EL (cell line): Measurements from ENCODE around the gene ATR.
"Not testable (repeated sequence)": the region's sequence is repeated elsewhere in the genome, so short reads cannot be mapped to it uniquely, and the experiment has no call there.

Experiments used
- DNase-seq: peaks from one replicate; pipeline ENCODE4 v3.0.0-alpha.2; 2016

The ATR gene

DNA sequence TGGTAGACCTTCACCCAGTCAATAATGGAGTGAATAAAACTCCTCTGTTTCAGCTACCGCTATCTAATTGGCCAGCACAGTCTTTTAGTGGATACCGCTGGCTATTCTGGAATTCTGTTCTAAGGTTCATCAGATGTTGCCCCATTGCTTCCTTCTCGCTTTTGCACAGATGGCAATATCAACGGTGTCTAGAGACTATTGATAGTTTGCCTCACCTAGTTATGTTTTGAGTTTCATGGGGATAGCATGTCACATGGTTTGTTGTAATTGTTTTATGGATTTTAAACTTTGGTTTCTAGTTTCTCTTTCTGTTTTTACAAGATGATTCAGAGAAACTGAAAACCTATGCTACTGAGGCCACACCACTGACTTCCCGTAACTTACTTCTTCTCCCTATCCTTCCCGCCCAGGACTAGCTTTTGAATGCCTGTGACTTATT is 132.7 kb downstream of the ATR start:
- peak; percentile 33 for DNase-seq

DNA sequence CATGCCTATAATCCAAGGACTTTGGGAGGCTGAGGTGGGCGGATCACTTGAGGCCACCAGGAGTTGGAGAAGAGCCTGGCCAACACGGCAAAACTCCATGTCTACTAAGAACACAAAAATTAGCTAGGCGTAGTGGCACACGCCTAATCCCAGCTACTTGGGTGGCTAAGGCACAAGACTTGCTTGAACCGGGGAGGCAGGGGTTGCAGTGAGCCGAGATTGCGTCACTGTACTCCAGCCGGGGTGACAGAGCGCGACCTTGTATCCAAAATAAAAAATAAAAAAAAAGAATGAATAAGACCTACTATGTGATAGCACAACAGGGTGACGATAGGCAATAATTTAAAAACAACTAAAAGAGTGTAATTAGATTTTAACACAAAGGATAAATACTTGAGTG is 134.2 kb downstream of the ATR start:
- DNase-seq, result no peak

DNA sequence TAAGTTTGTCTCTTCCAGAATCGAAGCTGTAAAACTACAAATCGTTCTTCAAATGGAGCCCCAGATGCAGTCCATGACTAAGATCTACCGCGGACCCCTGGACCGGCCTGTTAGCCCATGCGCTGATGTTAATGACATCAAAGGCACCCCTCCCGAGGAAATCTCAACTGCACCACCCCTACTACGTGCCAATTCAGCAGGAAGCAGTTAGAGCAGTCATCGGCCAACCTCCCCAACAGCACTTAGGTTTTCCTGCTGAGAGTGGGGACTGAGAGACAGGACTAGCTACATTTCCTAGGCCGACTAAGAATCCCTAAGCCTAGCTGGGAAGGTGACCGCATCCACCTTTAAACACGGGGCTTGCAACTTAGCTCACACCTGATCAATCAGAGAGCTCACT is 135.5 kb downstream of the ATR start:
- DNase-seq, result not testable (repeated sequence)

DNA sequence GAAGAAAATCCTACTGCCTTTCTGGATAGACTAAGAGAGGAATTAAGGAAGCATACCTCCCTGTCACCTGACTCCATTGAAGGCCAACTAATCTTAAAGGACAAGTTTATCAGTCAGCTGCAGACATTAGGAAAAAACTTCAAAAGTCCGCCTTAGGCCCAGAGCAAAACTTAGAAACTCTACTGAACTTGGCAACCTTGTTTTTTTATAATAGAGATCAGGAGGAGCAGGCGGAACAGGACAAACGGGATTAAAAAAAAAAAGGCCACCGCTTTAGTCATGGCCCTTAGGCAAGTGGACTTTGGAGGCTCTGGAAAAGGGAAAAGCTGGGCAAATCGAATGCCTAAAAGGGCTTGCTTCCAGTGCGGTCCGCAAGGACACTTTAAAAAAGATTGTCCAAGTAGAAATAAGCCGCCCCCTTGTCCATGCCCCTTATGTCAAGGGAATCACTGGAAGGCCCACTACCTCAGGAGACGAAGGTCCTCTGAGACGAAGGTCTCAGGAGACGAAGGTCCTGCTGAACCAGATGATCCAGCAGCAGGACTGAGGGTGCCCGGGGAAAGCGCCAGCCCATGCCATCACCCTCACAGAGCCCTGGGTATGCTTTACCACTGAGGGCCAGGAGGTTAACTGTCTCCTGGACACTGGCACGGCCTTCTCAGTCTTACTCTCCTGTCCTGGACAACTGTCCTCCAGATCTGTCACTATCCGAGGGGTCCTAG is 138.9 kb downstream of the ATR start:
- DNase-seq, result not testable (repeated sequence)

DNA sequence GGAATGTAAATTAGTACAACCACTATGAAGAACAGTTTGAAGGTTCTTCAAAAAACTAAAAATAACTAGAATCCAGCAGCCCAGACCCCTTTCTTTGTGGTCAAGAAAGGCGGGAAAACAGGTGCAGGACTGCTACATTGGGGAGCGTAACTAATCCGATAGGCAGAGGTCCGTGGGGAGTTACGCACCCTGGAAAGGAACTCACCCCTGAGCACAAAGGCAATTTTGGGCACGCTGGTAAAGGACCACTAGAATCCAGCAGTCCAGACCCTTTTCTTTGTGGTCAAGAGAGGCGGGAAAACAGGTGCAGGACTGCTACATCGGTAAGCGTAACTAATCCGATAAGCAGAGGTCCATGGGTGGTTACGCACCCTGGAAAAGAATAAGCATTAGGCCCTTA is 140.4 kb downstream of the ATR start:
- not testable (repeated sequence) for DNase-seq

DNA sequence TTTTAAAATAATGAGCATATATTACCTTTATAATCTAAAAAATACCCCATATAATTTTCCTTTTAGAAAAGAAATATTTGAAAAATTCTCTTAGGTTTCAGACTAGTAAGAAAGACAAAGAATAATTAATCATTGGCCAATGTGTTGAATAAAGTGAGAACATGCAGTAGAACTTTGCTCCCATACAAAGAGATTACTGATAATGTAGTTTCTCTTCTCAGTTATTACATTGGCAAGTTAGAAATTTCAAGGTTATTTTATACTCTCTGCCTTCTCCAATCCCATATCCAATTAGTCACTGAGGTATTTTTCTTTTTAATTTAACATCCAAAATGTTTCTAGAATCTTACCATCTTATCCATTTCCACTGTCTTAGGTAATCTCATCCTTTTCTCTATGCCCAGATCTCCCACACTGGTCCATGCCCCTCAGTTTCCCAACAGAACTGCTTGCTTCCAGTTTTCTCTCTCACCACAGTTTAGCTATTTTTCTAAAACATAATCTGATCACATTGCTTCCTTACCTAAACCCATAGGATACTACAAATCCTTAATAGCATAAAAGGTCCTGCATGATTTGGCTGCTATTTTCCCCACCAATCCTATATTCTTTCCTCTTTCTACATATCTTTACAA is 141.5 kb downstream of the ATR start:
- no peak for DNase-seq

DNA sequence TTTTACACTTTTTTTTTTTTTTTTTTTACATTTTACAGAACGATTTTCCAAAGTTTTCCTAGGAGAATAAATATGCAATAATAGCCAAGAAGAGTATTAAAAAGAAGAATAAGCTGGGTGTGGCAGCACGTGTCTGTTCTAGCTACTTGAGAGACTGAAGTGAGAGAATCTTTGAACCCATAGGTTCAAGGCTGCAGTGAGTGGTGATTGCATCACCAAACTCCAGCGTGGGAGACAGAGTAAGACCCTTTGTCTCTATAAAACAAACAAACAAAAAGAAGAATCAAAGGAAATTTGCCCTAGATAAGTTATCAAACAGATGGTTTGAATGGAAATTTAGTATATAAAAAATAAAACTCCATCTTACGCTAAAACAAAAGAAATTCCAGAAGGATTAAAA is 144.0 kb downstream of the ATR start:
- no peak for DNase-seq

DNA sequence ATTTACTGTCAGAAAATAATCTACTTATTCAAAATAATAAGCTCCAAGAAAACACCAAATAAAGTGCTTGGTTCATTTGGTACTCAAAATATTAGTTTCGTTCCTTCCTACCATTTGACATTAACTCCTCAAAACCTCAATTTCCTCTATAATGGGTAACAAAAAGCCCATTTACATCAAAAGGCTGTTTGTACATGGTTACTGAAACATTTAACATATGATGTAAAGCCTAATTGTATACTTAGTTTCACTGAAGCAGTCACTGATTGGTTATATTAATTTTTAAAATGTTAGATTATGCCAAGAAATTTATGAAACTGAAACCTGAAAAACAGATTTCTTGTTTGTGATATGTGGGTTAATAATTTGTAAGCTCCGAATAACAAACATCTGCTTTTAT is 145.4 kb downstream of the ATR start:
- DNase-seq, result no peak

DNA sequence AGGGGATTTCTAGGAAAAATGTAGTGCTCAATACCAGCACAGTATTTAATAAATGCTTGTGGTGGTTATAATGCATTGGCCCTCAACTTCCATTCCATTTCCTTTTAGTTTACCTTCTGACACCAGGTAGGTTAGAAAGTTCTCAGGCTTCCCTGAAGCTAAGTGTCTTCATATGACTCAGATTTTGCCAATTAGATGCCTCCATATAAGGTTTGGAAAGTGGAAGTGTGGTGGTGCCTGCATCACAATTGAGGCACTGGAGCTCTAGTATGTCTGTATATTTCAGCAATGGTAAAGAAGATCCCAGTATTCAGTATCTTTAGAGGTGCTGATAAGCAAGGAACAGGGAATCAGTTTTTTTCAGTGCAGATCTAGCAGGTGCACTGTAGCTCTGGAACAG is 149.0 kb downstream of the ATR start:
- no peak for DNase-seq

DNA sequence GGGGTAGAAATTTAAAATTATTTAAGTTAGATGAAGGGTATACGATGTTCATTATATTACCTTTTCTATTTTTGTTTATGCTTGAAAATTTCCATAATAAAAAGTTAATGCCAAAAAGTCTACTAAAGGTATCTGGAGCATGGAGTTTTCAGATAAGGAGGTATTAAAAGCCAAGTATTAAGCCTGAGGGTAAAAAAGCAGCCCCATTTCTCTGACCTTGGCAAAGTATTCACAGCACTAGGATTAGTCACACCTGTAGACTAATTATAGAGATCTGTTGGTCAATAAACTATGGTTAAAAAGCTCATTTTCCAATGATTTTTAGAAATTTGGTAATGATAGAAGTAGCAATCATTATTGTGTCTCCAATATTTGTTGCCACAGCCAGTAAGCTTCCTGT is 153.8 kb downstream of the ATR start:
- no peak for DNase-seq

DNA sequence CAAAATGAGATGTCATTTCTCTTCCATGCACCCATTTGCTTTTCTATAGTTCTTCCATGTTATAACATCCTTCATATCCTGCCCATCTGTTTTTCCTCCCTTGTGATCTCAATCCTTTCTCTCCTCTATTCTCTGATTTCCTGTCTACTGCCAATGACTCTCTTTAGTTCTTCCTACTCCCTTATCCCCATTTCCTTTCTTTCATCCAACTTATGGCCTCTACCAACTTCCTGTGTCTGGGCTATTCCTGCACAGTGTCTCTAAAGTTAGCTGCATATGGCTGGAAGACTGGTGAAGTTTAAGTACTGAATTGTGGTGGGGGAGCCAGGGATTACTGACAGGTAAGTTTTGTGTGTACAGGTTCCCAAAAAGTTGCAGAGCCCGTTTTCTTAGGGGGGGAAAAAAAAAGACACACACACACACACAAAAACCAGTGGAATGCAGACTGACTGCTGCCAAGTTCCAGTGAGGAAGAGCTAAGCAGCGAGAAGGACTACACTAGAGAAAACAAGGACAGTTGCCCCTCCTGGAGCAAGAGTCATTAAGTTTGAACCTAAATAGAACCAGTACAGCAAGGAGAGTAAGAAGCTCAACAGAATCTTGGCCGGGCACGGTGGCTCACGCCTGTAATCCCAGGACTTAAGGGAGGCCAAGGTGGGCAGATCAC is 159.5 kb downstream of the ATR start:
- DNase-seq, result no peak

DNA sequence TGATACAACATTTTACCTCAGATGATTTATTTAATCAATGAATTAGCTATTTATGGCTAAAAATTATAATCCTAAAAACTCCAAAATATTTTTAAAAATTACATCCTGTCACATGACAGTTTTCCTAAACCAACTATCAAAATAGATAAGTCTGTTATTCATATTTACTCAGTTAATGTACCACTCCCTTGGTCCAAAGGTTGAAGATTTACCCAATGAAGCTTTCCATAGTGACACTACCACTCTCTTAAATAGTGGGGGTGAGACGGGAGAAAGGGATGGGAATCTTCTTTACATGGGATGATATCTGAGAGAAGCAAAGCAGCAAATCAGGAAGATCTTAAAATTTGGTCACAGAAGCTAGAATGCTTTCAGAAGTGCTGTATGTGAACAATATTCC is 161.2 kb downstream of the ATR start:
- no peak for DNase-seq

DNA sequence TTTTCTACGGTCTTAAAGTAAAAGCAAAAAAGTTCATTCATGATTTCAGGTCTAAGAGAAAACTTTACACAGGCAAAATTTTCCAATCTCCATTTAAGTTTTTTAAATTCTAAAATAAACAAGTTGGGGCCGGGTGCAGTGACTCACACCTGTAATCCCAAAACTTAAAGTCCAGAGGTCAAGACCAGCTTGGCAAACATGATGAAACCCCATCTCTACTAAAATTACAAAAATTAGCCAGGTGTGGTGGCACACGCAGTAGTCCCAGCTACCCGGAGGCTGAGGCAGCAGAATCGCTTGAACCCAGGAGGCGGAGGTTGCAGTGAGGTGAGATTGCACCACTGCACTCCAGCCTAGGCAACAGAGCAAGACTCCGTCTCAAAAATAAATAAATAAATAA is 178.0 kb downstream of the ATR start:
- not testable (repeated sequence) for DNase-seq
